HepG2 (cell line): ENCODE measurements around the gene XRCC1. TPM values are rescaled to one million over a fixed set of nuclear protein-coding genes. Genes with fewer than 3 reads are reported as not detected.

Experiments
- ARNT2 ChIP-seq: sonication (generic); formaldehyde crosslinking; IDR thresholded peaks from 2 replicates; pipeline ENCODE4 v1.8.0; 2022; ENCODE audit warnings: mild to moderate bottlenecking, low read depth, missing genetic modification reagents, moderate library complexity
- FOXP1 ChIP-seq, 2 experiments: fragments of 450-650 bp in 1 of 2; IDR thresholded peaks; 2 replicates each; pipeline ENCODE4 v1.6.1; 2017 to 2018; ENCODE audit warnings: antibody characterized with exemption in 1 of 2
- KDM3A ChIP-seq: IDR thresholded peaks from 2 replicates; pipeline ENCODE4 v1.6.1; 2018; ENCODE audit warnings: low read depth, missing compliant biosample characterization
- MAF1 ChIP-seq: sonication (generic); formaldehyde crosslinking; IDR thresholded peaks from 2 replicates; pipeline ENCODE4 v1.5.0; 2020; ENCODE audit warnings: missing genetic modification reagents, borderline replicate concordance
- MAZ ChIP-seq, 2 experiments: sonication (generic) in 1 of 2; formaldehyde crosslinking in 1 of 2; IDR thresholded peaks; 2 replicates each; pipeline versions ENCODE4 v1.5.0 to v1.6.1; 2012 to 2020; ENCODE audit warnings: low read depth in 2 of 2, mild to moderate bottlenecking in 2 of 2, borderline replicate concordance in 1 of 2, improper control_type of control experiment in 1 of 2, low read length in 1 of 2, missing genetic modification reagents in 1 of 2, moderate library complexity in 1 of 2
- MED1 ChIP-seq: sonication (generic); formaldehyde crosslinking; IDR thresholded peaks from 2 replicates; pipeline ENCODE4 v1.4.0; 2020; ENCODE audit warnings: missing genetic modification reagents
- MED13 ChIP-seq: sonication (generic); formaldehyde crosslinking; IDR thresholded peaks from 2 replicates; pipeline ENCODE4 v1.5.0; 2020; ENCODE audit warnings: missing genetic modification reagents
- SIX4 ChIP-seq: sonication (generic); formaldehyde crosslinking; IDR thresholded peaks from 2 replicates; pipeline ENCODE4 v1.4.0; 2020; ENCODE audit warnings: missing genetic modification reagents
- YEATS2 ChIP-seq: sonication (generic); formaldehyde crosslinking; IDR thresholded peaks from 2 replicates; pipeline ENCODE4 v1.4.0; 2020; ENCODE audit warnings: missing genetic modification reagents, borderline replicate concordance
- ZNF296 ChIP-seq: sonication (generic); formaldehyde crosslinking; conservative IDR thresholded peaks from 2 replicates; pipeline ENCODE4 v1.5.0; 2020; ENCODE audit warnings: mild to moderate bottlenecking, missing genetic modification reagents
- ZNF329 ChIP-seq: sonication (generic); formaldehyde crosslinking; IDR thresholded peaks from 2 replicates; pipeline ENCODE4 v1.9.0; 2021; ENCODE audit warnings: low read depth, mild to moderate bottlenecking, missing genetic modification reagents
- ZNF501 ChIP-seq: sonication (generic); formaldehyde crosslinking; IDR thresholded peaks from 2 replicates; pipeline ENCODE4 v1.5.1; 2020; ENCODE audit warnings: mild to moderate bottlenecking, moderate library complexity, missing genetic modification reagents
- ZNF598 ChIP-seq: sonication (generic); formaldehyde crosslinking; IDR thresholded peaks from 2 replicates; pipeline ENCODE4 v1.5.1; 2020; ENCODE audit warnings: mild to moderate bottlenecking, missing genetic modification reagents, borderline replicate concordance
- ZNF747 ChIP-seq: sonication (generic); formaldehyde crosslinking; IDR thresholded peaks from 2 replicates; pipeline ENCODE4 v1.8.1; 2023; ENCODE audit warnings: missing genetic modification reagents, mild to moderate bottlenecking, borderline replicate concordance
- polyA plus RNA-seq, 8 experiments: library from polyadenylated mRNA; depleted of rRNA in 3 of 8; stranded (reverse) in 7 of 8; unstranded in 1 of 8; fragments of >200 nt; fragmentation: Illumina TruSeq in 4 of 8; extraction: Trizol in 4 of 8; gene quantifications; 2 replicates each; pipeline versions ENCODE4 v1.2.1 to v1.2.3, GENCODE V29; 2011 to 2016; ENCODE audit warnings: low read depth in 4 of 8, missing spikeins in 1 of 8, mixed read lengths in 1 of 8; ENCODE audit not compliant: insufficient read depth in 1 of 8
- total RNA-seq, 5 experiments: library from RNA; depleted of rRNA; stranded (reverse); fragments of >200 nt; fragmentation: Illumina TruSeq; extraction: Trizol; gene quantifications; 2 replicates each; pipeline ENCODE4 v1.2.3, GENCODE V29; 2016; ENCODE audit warnings: low read depth in 1 of 5
- TF ChIP-seq, protein P1 (sequence below): IDR thresholded peaks from 2 replicates; pipeline ENCODE4 v1.6.1; 2018; ENCODE audit warnings: missing genetic modification reagents, mild to moderate bottlenecking, missing compliant biosample characterization
- TF ChIP-seq, protein P2 (sequence below): IDR thresholded peaks from 2 replicates; pipeline ENCODE4 v1.6.1; 2016; ENCODE audit warnings: low read depth, control low read depth
- TF ChIP-seq, protein P3 (sequence below): sonication (generic); formaldehyde crosslinking; IDR thresholded peaks from 2 replicates; pipeline ENCODE4 v1.9.0; 2022; ENCODE audit warnings: missing genetic modification reagents, mild to moderate bottlenecking, borderline replicate concordance
- TF ChIP-seq, protein P4 (sequence below): sonication (generic); formaldehyde crosslinking; IDR thresholded peaks from 2 replicates; pipeline ENCODE4 v1.5.0; 2020; ENCODE audit warnings: missing genetic modification reagents
- TF ChIP-seq, protein P5 (sequence below): sonication (generic); formaldehyde crosslinking; IDR thresholded peaks from 2 replicates; pipeline ENCODE4 v1.8.1; 2023; ENCODE audit warnings: mild to moderate bottlenecking, missing genetic modification reagents

Gene XRCC1
- total and polyA plus RNA-seq, 2 of the 13 experiments (the other 11 are each of a cell fraction or from before 2014, with no cell fraction given): 24.7 to 26.3 TPM

DNA sequence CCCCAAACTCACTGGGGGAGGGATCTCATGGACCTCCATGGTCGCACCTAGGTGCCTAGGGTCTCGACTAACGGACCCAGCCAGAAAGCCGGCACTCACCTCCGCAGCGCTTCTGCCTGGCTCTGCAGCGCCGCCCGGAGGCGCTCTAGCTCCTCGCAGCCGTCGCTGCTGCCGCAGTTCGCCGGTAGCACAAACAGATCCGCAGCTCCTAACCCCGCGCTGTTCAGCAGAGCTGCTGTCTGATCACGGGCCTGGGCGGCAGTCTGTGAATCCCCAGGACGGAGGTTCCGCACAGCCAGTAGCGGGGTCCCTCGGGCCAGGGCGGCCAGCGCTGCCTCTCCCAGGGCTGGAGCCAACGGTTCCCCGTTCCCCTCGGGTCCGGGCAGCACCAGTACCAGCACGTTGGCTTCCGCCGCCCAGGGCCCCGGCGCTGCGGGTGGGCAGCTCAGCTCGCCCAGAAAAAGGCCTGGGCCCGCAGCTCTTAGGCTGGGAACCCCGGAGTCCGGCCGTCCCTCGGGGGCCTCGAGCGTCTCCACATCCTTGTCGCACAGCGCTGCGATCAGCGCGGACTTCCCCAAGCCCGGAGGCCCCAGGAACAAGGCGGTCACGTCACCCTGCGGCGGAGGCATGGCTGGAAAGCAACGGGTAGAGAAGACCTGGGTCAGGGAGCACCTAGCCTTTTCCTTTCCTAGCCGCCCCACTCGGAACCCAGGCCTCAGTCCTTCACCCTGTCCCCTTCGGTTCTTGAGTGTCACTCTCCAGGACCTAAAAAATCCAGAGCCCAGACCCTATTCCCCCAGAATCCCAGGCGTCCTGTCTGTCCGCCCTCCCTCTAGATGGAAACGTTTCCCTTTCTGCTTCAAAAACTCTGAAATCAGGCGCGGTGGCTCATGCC is 19.6 kb upstream of the XRCC1 start (continued):
- TF ChIP-seq, protein P1, sequence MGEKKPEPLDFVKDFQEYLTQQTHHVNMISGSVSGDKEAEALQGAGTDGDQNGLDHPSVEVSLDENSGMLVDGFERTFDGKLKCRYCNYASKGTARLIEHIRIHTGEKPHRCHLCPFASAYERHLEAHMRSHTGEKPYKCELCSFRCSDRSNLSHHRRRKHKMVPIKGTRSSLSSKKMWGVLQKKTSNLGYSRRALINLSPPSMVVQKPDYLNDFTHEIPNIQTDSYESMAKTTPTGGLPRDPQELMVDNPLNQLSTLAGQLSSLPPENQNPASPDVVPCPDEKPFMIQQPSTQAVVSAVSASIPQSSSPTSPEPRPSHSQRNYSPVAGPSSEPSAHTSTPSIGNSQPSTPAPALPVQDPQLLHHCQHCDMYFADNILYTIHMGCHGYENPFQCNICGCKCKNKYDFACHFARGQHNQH: peak; percentile 33; the same call in 1 of the 2 replicates
- no peak; the same call in 1 of the 2 replicates for TF ChIP-seq ARNT2 (CRISPR knock-in tag)
- TF ChIP-seq, protein P2, sequence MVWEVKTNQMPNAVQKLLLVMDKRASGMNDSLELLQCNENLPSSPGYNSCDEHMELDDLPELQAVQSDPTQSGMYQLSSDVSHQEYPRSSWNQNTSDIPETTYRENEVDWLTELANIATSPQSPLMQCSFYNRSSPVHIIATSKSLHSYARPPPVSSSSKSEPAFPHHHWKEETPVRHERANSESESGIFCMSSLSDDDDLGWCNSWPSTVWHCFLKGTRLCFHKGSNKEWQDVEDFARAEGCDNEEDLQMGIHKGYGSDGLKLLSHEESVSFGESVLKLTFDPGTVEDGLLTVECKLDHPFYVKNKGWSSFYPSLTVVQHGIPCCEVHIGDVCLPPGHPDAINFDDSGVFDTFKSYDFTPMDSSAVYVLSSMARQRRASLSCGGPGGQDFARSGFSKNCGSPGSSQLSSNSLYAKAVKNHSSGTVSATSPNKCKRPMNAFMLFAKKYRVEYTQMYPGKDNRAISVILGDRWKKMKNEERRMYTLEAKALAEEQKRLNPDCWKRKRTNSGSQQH: no peak
- no peak for TF ChIP-seq SIX4 (CRISPR knock-in tag)
- TF ChIP-seq ZNF329: no peak
- no peak for TF ChIP-seq MAZ (IDR thresholded peaks at IDR 0.05; ENCODE audit: borderline replicate concordance, low read depth, low read length)
- no peak for TF ChIP-seq MAZ (CRISPR knock-in tag; IDR thresholded peaks at IDR 0.05; ENCODE audit: low read depth)
- TF ChIP-seq, protein P3, sequence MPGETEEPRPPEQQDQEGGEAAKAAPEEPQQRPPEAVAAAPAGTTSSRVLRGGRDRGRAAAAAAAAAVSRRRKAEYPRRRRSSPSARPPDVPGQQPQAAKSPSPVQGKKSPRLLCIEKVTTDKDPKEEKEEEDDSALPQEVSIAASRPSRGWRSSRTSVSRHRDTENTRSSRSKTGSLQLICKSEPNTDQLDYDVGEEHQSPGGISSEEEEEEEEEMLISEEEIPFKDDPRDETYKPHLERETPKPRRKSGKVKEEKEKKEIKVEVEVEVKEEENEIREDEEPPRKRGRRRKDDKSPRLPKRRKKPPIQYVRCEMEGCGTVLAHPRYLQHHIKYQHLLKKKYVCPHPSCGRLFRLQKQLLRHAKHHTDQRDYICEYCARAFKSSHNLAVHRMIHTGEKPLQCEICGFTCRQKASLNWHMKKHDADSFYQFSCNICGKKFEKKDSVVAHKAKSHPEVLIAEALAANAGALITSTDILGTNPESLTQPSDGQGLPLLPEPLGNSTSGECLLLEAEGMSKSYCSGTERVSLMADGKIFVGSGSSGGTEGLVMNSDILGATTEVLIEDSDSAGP (CRISPR knock-in tag): 0 out of 2 replicates have a peak, but pooled peaks have one; percentile 54
- TF ChIP-seq, protein P4, sequence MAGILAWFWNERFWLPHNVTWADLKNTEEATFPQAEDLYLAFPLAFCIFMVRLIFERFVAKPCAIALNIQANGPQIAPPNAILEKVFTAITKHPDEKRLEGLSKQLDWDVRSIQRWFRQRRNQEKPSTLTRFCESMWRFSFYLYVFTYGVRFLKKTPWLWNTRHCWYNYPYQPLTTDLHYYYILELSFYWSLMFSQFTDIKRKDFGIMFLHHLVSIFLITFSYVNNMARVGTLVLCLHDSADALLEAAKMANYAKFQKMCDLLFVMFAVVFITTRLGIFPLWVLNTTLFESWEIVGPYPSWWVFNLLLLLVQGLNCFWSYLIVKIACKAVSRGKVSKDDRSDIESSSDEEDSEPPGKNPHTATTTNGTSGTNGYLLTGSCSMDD (CRISPR knock-in tag): no peak
- TF ChIP-seq ZNF501 (CRISPR knock-in tag): peak; percentile 40; the same call in 1 of the 2 replicates
- no peak for TF ChIP-seq ZNF747 (CRISPR knock-in tag)
- TF ChIP-seq MED1 (CRISPR knock-in tag): peak; percentile 9; the same call in 1 of the 2 replicates
- no peak for TF ChIP-seq ZNF296 (CRISPR knock-in tag)
- TF ChIP-seq, protein P5, sequence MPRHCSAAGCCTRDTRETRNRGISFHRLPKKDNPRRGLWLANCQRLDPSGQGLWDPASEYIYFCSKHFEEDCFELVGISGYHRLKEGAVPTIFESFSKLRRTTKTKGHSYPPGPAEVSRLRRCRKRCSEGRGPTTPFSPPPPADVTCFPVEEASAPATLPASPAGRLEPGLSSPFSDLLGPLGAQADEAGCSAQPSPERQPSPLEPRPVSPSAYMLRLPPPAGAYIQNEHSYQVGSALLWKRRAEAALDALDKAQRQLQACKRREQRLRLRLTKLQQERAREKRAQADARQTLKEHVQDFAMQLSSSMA (CRISPR knock-in tag): no peak
- no peak for TF ChIP-seq YEATS2 (CRISPR knock-in tag)
- no peak for TF ChIP-seq MAF1 (CRISPR knock-in tag)
- TF ChIP-seq KDM3A (CRISPR knock-in tag): peak; percentile 36; the same call in 1 of the 2 replicates
- TF ChIP-seq MED13 (CRISPR knock-in tag): no peak
- 0 out of 2 replicates have a peak, but pooled peaks have one; percentile 40 for TF ChIP-seq ZNF598 (CRISPR knock-in tag)
- no peak for TF ChIP-seq FOXP1 (IDR thresholded peaks at IDR 0.05)
- no peak for TF ChIP-seq FOXP1 (CRISPR knock-in tag; IDR thresholded peaks at IDR 0.05)
